Esophagus squamous epithelium (tissue), 5 donors: Measurements from ENCODE around the gene HYOU1. TPM values are rescaled to one million over a fixed set of nuclear protein-coding genes. Genes with fewer than 3 reads are reported as not detected.
"Not testable (repeated sequence)": the region's sequence is repeated elsewhere in the genome, so short reads cannot be mapped to it uniquely, and the experiment has no call there.

Experiments used
- DNase-seq: peaks from one replicate; lab custom pipeline; 2025; lab: John Stamatoyannopoulos, UW
- H3K27ac ChIP-seq, 4 donors: fragments of 200-600 bp; sonication (generic); one replicate each; pipeline ENCODE4 v1.5.1; 2016 to 2019; ENCODE audit warnings: mild to moderate bottlenecking in 1 of 4
- H3K27me3 ChIP-seq, 4 donors: fragments of 200-600 bp; sonication (generic); 1 replicate in 3 of 4; 2 replicates in 1 of 4; pipeline versions ENCODE4 v1.5.1 to v1.6.0; 2017 to 2021; ENCODE audit warnings: antibody characterized with exemption in 1 of 4
- H3K36me3 ChIP-seq, 3 donors: fragments of 200-600 bp; sonication (generic); one replicate each; pipeline ENCODE4 v1.5.1; 2016 to 2019
- H3K4me1 ChIP-seq, 3 donors: fragments of 200-600 bp; sonication (generic); one replicate each; pipeline ENCODE4 v1.5.1; 2017 to 2019
- H3K4me3 ChIP-seq, 4 donors: fragments of 200-600 bp; sonication (generic); 1 replicate in 3 of 4; 2 replicates in 1 of 4; pipeline ENCODE4 v1.5.1; 2016 to 2019; ENCODE audit warnings: mild to moderate bottlenecking in 2 of 4, moderate library complexity in 1 of 4
- H3K9me3 ChIP-seq, 3 donors: fragments of 200-600 bp; sonication (generic); one replicate each; pipeline ENCODE4 v1.5.1; 2016 to 2019
- POLR2A ChIP-seq, 4 donors: fragments of 450-650 bp; IDR thresholded peaks; one replicate each; pipeline ENCODE4 v1.6.1; 2017; ENCODE audit warnings: antibody characterized with exemption in 4 of 4, mild to moderate bottlenecking in 4 of 4, moderate library complexity in 3 of 4
- WGBS, 2 donors: methylation state at CpG; one replicate each; pipeline ENCODE4 v1.1.5; 2018; 5-methylcytosine and 5-hydroxymethylcytosine counted together
- intact Hi-C: fragments of 100-400 bp; cut with DNase I; formaldehyde crosslinking; loops from one replicate; pipeline ENCODE4 v1.15.0; 2022
- total RNA-seq, 4 donors: library from RNA; depleted of rRNA; stranded (reverse); fragments of >200 nt; gene quantifications; one replicate each; pipeline ENCODE4 v1.1.0, GENCODE V29; 2016
- TF ChIP-seq, protein P1 (sequence below), 6 experiments: fragments of 450-650 bp in 4 of 6; fragments of 200-600 bp in 2 of 6; sonication (generic) in 2 of 6; IDR thresholded peaks; one replicate each; pipeline ENCODE4 v1.5.1; 2016 to 2019; ENCODE audit warnings: antibody characterized with exemption in 6 of 6, mild to moderate bottlenecking in 4 of 6, moderate library complexity in 4 of 6
- donor health status: DM: yes; HTN: yes; CAD: no.

HYOU1 gene
- total RNA-seq, 4 donors from 2014 or later, result 44.1 to 93.8 (median 65.4) TPM

DNA sequence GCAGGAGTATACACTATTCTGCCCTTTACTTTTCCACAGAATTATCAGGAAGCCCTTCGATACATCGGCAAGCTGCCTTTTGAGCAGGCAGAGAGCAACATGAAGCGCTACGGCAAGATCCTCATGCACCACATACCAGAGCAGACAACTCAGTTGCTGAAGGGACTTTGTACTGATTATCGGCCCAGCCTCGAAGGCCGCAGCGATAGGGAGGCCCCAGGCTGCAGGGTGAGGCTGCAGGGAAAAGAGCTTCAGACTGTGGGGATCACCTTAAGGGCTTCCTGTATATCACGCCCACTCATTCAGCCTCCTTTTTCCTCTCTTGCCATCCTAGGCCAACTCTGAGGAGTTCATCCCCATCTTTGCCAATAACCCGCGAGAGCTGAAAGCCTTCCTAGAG lies 20.8 kb upstream of the HYOU1 start:
- H3K4me1 ChIP-seq, result no peaks in the 10 kb centered on the region
- TF ChIP-seq, protein P1, sequence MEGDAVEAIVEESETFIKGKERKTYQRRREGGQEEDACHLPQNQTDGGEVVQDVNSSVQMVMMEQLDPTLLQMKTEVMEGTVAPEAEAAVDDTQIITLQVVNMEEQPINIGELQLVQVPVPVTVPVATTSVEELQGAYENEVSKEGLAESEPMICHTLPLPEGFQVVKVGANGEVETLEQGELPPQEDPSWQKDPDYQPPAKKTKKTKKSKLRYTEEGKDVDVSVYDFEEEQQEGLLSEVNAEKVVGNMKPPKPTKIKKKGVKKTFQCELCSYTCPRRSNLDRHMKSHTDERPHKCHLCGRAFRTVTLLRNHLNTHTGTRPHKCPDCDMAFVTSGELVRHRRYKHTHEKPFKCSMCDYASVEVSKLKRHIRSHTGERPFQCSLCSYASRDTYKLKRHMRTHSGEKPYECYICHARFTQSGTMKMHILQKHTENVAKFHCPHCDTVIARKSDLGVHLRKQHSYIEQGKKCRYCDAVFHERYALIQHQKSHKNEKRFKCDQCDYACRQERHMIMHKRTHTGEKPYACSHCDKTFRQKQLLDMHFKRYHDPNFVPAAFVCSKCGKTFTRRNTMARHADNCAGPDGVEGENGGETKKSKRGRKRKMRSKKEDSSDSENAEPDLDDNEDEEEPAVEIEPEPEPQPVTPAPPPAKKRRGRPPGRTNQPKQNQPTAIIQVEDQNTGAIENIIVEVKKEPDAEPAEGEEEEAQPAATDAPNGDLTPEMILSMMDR (IDR thresholded peaks at IDR 0.05), result no peak
- no peak for TF ChIP-seq POLR2A (IDR thresholded peaks at IDR 0.05)
- H3K4me3 ChIP-seq, result no peak overlapping the region
- no peaks in the 10 kb centered on the region for H3K9me3 ChIP-seq
- H3K27me3 ChIP-seq, result no peaks in the 10 kb centered on the region
- 92 to 94% methylated on average over 7 of the region's 11 CpGs for WGBS, 2 donors
- intact Hi-C loops, result no loop called here
- H3K27ac ChIP-seq, result no peak overlapping the region
- H3K36me3 ChIP-seq, result peaks cover 43 to 100% (median 70%) of the 10 kb centered on the region in 3 donors
- DNase-seq, result no peak

DNA sequence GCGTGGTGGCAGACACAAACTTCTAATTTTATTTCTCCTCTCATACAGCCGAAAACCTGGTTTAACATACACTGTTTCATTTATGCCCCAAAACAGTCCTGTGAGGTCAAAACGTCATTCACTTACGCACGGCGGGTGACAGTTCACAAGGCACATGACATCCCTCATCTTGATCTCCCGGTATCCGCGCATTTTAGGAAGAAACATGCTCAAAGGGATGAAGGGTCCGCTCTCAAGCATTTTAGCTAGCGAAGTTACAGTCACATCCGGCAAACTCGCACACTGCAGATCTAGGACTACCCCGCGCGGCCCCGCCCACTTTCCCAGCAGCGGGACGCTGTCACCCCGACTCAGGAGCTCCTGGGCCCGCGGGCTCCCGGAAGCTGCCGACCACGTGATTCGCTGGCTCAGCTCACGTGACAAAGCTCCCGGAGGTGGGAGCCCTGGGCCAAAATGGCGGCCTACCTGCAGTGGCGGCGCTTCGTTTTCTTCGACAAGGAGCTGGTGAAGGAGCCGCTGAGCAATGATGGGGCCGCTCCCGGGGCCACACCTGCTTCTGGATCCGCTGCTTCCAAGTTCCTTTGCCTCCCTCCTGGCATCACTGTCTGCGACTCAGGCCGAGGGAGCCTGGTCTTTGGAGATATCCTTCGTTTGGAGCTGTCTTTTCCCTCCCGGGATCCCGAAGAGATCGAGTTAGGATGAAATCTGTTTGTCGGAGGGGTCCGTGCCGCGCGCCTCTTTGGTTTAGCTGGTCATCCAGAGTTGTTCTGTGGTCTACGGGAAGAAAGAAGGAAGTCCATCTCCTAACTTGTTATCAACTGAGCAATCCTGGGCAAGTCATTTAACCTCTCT lies 10.6 kb upstream of the HYOU1 start, which contains the start of gene VPS11:
TSS of gene VPS11 (plus strand) at position 448 of the 852 bp plus-strand sequence. CDS start at position 454, 6 bp downstream.
- Histone ChIP-seq H3K4me1 (peaks cover 3 to 47% (median 27%) of the 10 kb centered on the region in 3 donors), H3K36me3 (peaks cover 5 to 36% (median 6%) of the 10 kb centered on the region in 3 donors), H3K9me3 (no peaks in the 10 kb centered on the region), H3K27me3 (no peaks in the 10 kb centered on the region), H3K4me3 (peak within 1 kb of the TSS; percentile 66 to 79 (median 74)), H3K27ac (peak within 1 kb of the TSS; percentile 81 to 96 (median 88))
- 0% methylated on average over 20 to 31 of the region's 49 CpGs for WGBS, 2 donors
- DNase-seq, result peak; percentile 87
- intact Hi-C loops, result no loop called here
- TF ChIP-seq, protein P1 (IDR thresholded peaks at IDR 0.05), result peak in 1 of 6 experiments; percentile 48
- TF ChIP-seq POLR2A (IDR thresholded peaks at IDR 0.05), result peak in 3 of 4 donors; percentile 64 to 72 (median 69)

DNA sequence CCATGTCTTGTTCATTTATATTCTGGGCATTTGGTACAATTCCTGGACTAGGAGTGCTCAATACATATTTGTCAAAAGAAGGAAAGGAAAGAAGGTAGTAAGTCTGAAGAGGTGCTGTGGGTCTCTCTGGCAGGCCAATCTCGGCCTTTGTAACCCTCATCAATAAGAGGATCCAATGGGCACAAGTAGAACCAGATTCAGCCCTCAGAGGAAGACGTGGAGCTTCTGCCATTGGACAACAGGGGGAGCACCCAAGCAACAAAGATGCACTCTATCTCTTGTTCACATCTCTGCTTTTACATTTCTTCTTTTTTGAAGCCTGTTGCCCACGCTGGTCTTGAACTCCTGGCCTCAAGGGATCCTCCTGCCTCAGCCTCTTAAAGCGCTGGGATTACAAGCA lies 8.4 kb upstream of the HYOU1 start:
- intact Hi-C loops, result no loop called here
- Histone ChIP-seq H3K9me3 (no peaks in the 10 kb centered on the region), H3K36me3 (peaks cover 0 to 19% (median 0%) of the 10 kb centered on the region in 3 donors), H3K27me3 (no peaks in the 10 kb centered on the region), H3K4me3 (no peak overlapping the region), H3K4me1 (peaks cover 3 to 49% (median 29%) of the 10 kb centered on the region in 3 donors), H3K27ac (no peak overlapping the region)
- WGBS, 2 donors, result 55 to 65% methylated on average over 4 of the region's 4 CpGs
- no peak for DNase-seq
- no peak for TF ChIP-seq POLR2A (IDR thresholded peaks at IDR 0.05)
- TF ChIP-seq, protein P1 (IDR thresholded peaks at IDR 0.05), result peak in 3 of 6 experiments; percentile 9 to 43 (median 13)

DNA sequence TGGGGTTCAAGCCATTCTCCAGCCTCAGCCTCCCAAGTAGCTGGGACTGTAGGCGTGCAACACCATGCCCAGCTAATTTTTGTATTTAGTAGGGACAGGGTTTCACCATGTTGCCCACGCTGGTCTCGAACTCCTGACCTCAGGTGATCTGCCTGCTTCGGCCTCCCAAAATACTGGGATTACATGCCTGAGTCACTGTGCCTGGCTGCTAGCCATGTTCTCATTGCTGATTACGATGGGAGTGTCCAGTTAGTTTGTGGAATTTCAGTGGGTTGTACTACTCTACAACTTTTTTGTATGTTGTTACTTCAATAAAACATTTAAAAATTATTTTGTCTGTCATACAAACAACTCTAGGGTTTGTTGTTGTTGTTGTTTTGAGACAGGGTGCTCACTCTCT lies 5.8 kb upstream of the HYOU1 start:
- Histone ChIP-seq H3K36me3 (peaks cover 0 to 6% (median 0%) of the 10 kb centered on the region in 3 donors), H3K4me3 (no peak overlapping the region), H3K9me3 (no peaks in the 10 kb centered on the region), H3K27ac (no peak overlapping the region), H3K27me3 (no peaks in the 10 kb centered on the region), H3K4me1 (peaks cover 3 to 37% (median 23%) of the 10 kb centered on the region in 3 donors)
- no peak for TF ChIP-seq POLR2A (IDR thresholded peaks at IDR 0.05)
- TF ChIP-seq, protein P1 (IDR thresholded peaks at IDR 0.05), result no peak
- WGBS, 2 donors, result 40% methylated on average over 5 of the region's 5 CpGs
- intact Hi-C loops, result no loop called here
- no peak for DNase-seq

DNA sequence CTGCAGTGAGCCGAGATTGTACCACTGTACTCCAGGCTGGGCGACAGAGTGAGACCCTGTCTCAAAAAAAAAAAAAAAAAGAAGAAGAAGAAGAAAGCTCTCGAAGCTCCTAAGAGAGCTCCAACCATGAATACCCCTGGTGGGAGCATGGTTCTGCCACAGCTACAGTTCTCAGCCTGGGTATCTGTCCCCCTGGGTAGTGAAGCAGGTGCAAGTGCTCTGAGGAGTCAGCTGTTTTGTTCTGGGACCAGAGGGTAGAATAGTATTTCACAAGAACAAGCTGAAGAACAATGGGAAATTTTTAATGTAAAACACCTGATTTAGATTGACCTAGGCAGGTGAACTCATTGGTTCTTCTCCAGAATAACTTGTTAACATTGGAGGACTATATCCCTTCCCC lies 4.3 kb upstream of the HYOU1 start:
- TF ChIP-seq, protein P1 (IDR thresholded peaks at IDR 0.05), result no peak
- TF ChIP-seq POLR2A (IDR thresholded peaks at IDR 0.05), result no peak
- Histone ChIP-seq H3K27ac (no peak overlapping the region), H3K4me3 (no peak overlapping the region), H3K27me3 (no peaks in the 10 kb centered on the region), H3K9me3 (no peaks in the 10 kb centered on the region), H3K4me1 (peaks cover 2 to 34% (median 18%) of the 10 kb centered on the region in 3 donors), H3K36me3 (peaks cover 0 to 6% (median 0%) of the 10 kb centered on the region in 3 donors)
- 98 to 100% methylated on average over 2 to 3 of the region's 3 CpGs for WGBS, 2 donors
- intact Hi-C loops, result no loop called here
- no peak for DNase-seq

DNA sequence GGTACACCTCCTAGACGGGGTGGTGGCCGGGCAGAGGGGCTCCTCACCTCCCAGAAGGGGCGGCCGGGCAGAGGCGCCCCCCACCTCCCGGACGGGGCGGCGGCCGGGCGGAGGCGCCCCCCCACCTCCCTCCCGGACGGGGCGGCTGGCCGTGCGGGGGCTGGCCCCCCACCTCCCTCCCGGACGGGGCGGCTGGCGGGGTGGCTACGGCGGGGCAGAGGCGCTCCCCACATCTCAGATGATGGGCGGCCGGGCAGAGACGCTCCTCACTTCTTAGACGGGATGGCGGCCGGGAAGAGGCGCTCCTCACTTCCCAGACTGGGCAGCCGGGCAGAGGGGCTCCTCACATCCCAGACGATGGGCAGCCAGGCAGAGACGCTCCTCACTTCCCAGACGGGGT lies 2.1 kb upstream of the HYOU1 start:
- peaks cover 9 to 41% (median 25%) of the 10 kb centered on the region in 3 donors for H3K4me1 ChIP-seq
- DNase-seq, H3K4me3 ChIP-seq, H3K27ac ChIP-seq, H3K9me3 ChIP-seq, intact Hi-C loops, H3K27me3 ChIP-seq: not testable (repeated sequence)
- no CpG with 5 or more reads among the region's 35 CpGs for WGBS, 2 donors
- peaks cover 4 to 20% (median 11%) of the 10 kb centered on the region in 3 donors for H3K36me3 ChIP-seq
